NCI-H2171 (cell line): ENCODE results near the gene TRAPPC11.

ENCODE experiments used
- DNase-seq: peaks from one replicate; lab custom pipeline; 2025; lab: John Stamatoyannopoulos, UW

Gene TRAPPC11

GRCh38 chr4:183758061-183758757 is 99.1 kb downstream of the TRAPPC11 start:
- DNase-seq: no peak

DNA sequence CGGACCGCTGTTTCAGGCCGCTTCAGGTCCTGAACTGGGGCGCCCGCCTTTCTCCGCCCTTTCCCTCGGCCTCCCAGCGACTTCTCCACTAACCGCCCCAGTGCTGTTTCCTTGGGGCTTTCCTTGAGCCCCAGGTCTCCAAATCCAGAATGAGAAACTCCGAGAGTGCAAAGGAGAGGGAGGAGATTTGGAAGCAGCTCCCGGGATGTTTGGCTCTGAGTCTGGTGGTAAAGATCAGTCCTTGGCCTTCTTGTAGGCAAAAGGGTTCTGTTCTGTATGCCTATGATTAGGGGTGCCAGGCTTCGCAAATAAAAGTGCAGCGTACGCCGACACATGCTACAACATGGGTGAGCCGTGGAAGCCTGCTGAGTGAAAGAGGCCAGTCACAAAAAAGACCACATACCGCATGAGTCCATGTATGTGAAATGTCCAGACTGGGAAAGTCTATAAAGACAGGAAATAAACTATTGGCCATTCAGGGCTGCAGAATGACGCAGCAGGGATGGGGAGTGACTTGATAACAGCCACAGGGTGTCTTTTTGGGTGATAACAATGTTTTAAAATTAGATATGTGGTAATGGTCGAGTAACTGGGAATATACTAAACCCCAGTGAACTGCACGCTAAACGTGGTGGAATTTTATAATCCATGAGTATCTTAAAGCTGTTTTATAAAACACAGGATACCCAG is 99.8 kb downstream of the TRAPPC11 start:
- no peak for DNase-seq

DNA sequence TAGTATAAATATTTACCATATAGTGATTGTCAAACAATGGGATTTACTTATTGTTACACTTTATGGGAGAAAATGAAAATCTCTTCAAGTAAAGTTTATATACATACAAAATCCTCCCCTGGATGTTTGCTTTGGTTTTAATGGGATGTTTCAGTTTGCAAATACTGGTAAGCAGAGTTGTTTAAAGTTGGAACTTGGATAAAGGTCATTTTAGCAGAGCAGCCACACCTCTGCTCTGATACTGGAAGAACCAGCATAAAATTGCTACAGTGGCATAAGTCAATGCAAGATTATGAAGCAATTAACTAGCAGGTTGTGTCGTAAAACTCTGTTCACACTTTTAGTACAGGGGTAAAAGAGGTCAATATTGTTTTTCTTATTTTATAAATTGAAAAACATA is 101.2 kb downstream of the TRAPPC11 start:
- DNase-seq: no peak
